Stimulated activated naive CD8-positive, alpha-beta T cell treated with anti-CD3 and anti-CD28 coated beads, Interleukin-15, amount 100 ng/mL, for 72 hours (primary cell): ENCODE data around the gene SELENOO.

Source experiments
- ATAC-seq: fragments of 150-1000 bp; cut with Tn5 transposase; 2 replicates; pipeline ENCODE4 v1.10.0; 2021; ENCODE audit warnings: mild to moderate bottlenecking, moderate library complexity
- DNase-seq, 2 donors: peaks; one replicate each; pipeline ENCODE4 v3.0.0; 2021 to 2022
- H3K27ac Mint-ChIP-seq, 2 donors: one replicate each; pipeline ENCODE4 v1.8.0; 2022; ENCODE audit warnings: mild to moderate bottlenecking in 2 of 2, mixed read lengths in 2 of 2, moderate library complexity in 2 of 2
- H3K27me3 Mint-ChIP-seq: one replicate; pipeline ENCODE4 v1.8.0; 2022; ENCODE audit warnings: mixed read lengths
- H3K4me1 Mint-ChIP-seq: one replicate; pipeline ENCODE4 v1.8.0; 2022; ENCODE audit warnings: mild to moderate bottlenecking, mixed read lengths
- H3K4me3 Mint-ChIP-seq, 2 donors: one replicate each; pipeline ENCODE4 v1.8.0; 2022; ENCODE audit warnings: mild to moderate bottlenecking in 2 of 2, mixed read lengths in 2 of 2, moderate library complexity in 1 of 2
- H3K9me3 Mint-ChIP-seq, 2 donors: one replicate each; pipeline ENCODE4 v1.8.0; 2022; ENCODE audit warnings: mixed read lengths in 2 of 2

Gene SELENOO

GRCh38 chr22:50178871-50179869, 21.6 kb upstream of the SELENOO start:
- no peak overlapping the region for H3K4me3 Mint-ChIP-seq
- H3K27ac Mint-ChIP-seq = no peak overlapping the region
- peaks cover 16% of the 10 kb centered on the region for H3K4me1 Mint-ChIP-seq

GRCh38 chr22:50179937-50180726, 20.7 kb upstream of the SELENOO start:
- Mint-ChIP-seq H3K27ac (no peak overlapping the region), H3K27me3 (peaks cover 19% of the 10 kb centered on the region), H3K9me3 (no peaks in the 10 kb centered on the region), H3K4me1 (peaks cover 21% of the 10 kb centered on the region), H3K4me3 (no peak overlapping the region)
- ATAC-seq (no peak), DNase-seq (no peak)

More at GRCh38 chr22:50178871-50179869, 21.6 kb upstream of the SELENOO start:
- ATAC-seq (no peak), DNase-seq (no peak)
- Mint-ChIP-seq H3K27me3 (peaks cover 14% of the 10 kb centered on the region), H3K9me3 (no peaks in the 10 kb centered on the region)

- Mint-ChIP-seq H3K4me1 (peaks cover 26% of the 10 kb centered on the region), H3K9me3 (no peaks in the 10 kb centered on the region), H3K4me3 (no peak overlapping the region), H3K27ac (no peak overlapping the region), H3K27me3 (peaks cover 19% of the 10 kb centered on the region)
- no peak for ATAC-seq
- no peak for DNase-seq
These were observed 19.9 kb upstream of the SELENOO start for GRCh38 chr22:50180727-50181521.

GRCh38 chr22:50182176-50183081, 18.4 kb upstream of the SELENOO start:
- no peak overlapping the region for H3K27ac Mint-ChIP-seq
- H3K27me3 Mint-ChIP-seq = peaks cover 11% of the 10 kb centered on the region
- DNase-seq (no peak), ATAC-seq (no peak)
- no peaks in the 10 kb centered on the region for H3K9me3 Mint-ChIP-seq
- no peak overlapping the region for H3K4me3 Mint-ChIP-seq
- H3K4me1 Mint-ChIP-seq = peaks cover 35% of the 10 kb centered on the region

- no peaks in the 10 kb centered on the region for H3K9me3 Mint-ChIP-seq
- peaks cover 7% of the 10 kb centered on the region for H3K27me3 Mint-ChIP-seq
- no peak overlapping the region for H3K4me3 Mint-ChIP-seq
- peaks cover 45% of the 10 kb centered on the region for H3K4me1 Mint-ChIP-seq
- DNase-seq = no peak
- no peak overlapping the region for H3K27ac Mint-ChIP-seq
- no peak for ATAC-seq
These were observed 17.5 kb upstream of the SELENOO start for GRCh38 chr22:50183141-50183971.

- DNase-seq = no peak
- no peaks in the 10 kb centered on the region for H3K9me3 Mint-ChIP-seq
- no peak for ATAC-seq
- H3K27me3 Mint-ChIP-seq = peaks cover 7% of the 10 kb centered on the region
- H3K4me1 Mint-ChIP-seq = peaks cover 52% of the 10 kb centered on the region
- H3K4me3 Mint-ChIP-seq = peak overlapping the region; percentile 83 to 85
- H3K27ac Mint-ChIP-seq = peak overlapping the region; percentile 57 to 94
These were observed 16.6 kb upstream of the SELENOO start for GRCh38 chr22:50184004-50184901.

- H3K4me1 Mint-ChIP-seq = peaks cover 53% of the 10 kb centered on the region
- no peak for DNase-seq
- peaks cover 7% of the 10 kb centered on the region for H3K27me3 Mint-ChIP-seq
- peak overlapping the region; percentile 88 to 91 for H3K4me3 Mint-ChIP-seq
- peak; percentile 5 for ATAC-seq
- no peaks in the 10 kb centered on the region for H3K9me3 Mint-ChIP-seq
- peak overlapping the region in 1 of 2 donors; percentile 57 for H3K27ac Mint-ChIP-seq
These were observed 15.9 kb upstream of the SELENOO start for GRCh38 chr22:50184902-50185374.

- Mint-ChIP-seq H3K27ac (peak within 1 kb of the TSS; percentile 86 to 90), H3K4me3 (peak within 1 kb of the TSS; percentile 88 to 95), H3K27me3 (peaks cover 7% of the 10 kb centered on the region), H3K9me3 (no peaks in the 10 kb centered on the region), H3K4me1 (peaks cover 50% of the 10 kb centered on the region)
- peak; percentile 78 for ATAC-seq
- peak; percentile 87 to 89 for DNase-seq
These were observed 15.3 kb upstream of the SELENOO start, which contains the start of gene TRABD for GRCh38 chr22:50185375-50186087. Gene TRABD (plus strand): TSS chr22:50185913. CDS start chr22:50193061, 7,148 bp downstream.

- DNase-seq (no peak), ATAC-seq (no peak)
- Mint-ChIP-seq H3K27ac (peak overlapping the region in 1 of 2 donors; percentile 79), H3K27me3 (peaks cover 7% of the 10 kb centered on the region), H3K9me3 (no peaks in the 10 kb centered on the region), H3K4me1 (peaks cover 53% of the 10 kb centered on the region), H3K4me3 (peak overlapping the region; percentile 88 to 95)
These were observed 14.6 kb upstream of the SELENOO start for GRCh38 chr22:50186181-50186714.

GRCh38 chr22:50186761-50187523, 13.9 kb upstream of the SELENOO start:
- no peak for ATAC-seq
- Mint-ChIP-seq H3K9me3 (no peaks in the 10 kb centered on the region), H3K4me3 (peak overlapping the region; percentile 88 to 95), H3K4me1 (peaks cover 60% of the 10 kb centered on the region), H3K27me3 (peaks cover 7% of the 10 kb centered on the region), H3K27ac (peak overlapping the region; percentile 79 to 80)
- DNase-seq = peak in 1 of 2 donors; percentile 17

GRCh38 chr22:50188356-50188755, 12.5 kb upstream of the SELENOO start:
- Mint-ChIP-seq H3K9me3 (no peaks in the 10 kb centered on the region), H3K4me3 (peak overlapping the region in 1 of 2 donors; percentile 21), H3K27ac (no peak overlapping the region), H3K27me3 (peaks cover 7% of the 10 kb centered on the region), H3K4me1 (peaks cover 74% of the 10 kb centered on the region)
- DNase-seq (no peak), ATAC-seq (no peak)
